Trophoblast cell (in vitro differentiated cells and primary cell): ENCODE measurements around the gene CD86.

Experiments used
- DNase-seq, 2 donors: peaks; one replicate each; pipeline ENCODE4 v3.0.0-alpha.2; 2016
- H2AFZ ChIP-seq: 2 replicates; pipeline ENCODE4 v1.6.1; 2013; ENCODE audit warnings: low read length, moderate library complexity, mild to moderate bottlenecking; ENCODE audit not compliant: insufficient read depth, poor library complexity
- H2AK5ac ChIP-seq: 2 replicates; pipeline ENCODE4 v1.6.1; 2013; ENCODE audit warnings: mild to moderate bottlenecking, low read length
- H2BK120ac ChIP-seq: 2 replicates; pipeline ENCODE4 v1.6.1; 2013; ENCODE audit warnings: low read length, mild to moderate bottlenecking, moderate library complexity; ENCODE audit not compliant: insufficient read depth, poor library complexity
- H2BK12ac ChIP-seq: 2 replicates; pipeline ENCODE4 v1.6.1; 2013; ENCODE audit warnings: mild to moderate bottlenecking, low read length, moderate library complexity
- H2BK5ac ChIP-seq: 2 replicates; pipeline ENCODE4 v1.6.1; 2013; ENCODE audit warnings: low read length, low read depth, moderate library complexity, mild to moderate bottlenecking; ENCODE audit not compliant: poor library complexity
- H3K14ac ChIP-seq: 2 replicates; pipeline ENCODE4 v1.6.1; 2013; ENCODE audit warnings: mild to moderate bottlenecking, low read length
- H3K18ac ChIP-seq: 2 replicates; pipeline ENCODE4 v1.6.1; 2013; ENCODE audit warnings: mild to moderate bottlenecking, low read length
- H3K23ac ChIP-seq: 2 replicates; pipeline ENCODE4 v1.6.1; 2013; ENCODE audit warnings: low read length
- H3K27ac ChIP-seq: 2 replicates; pipeline ENCODE4 v1.5.1; 2013; ENCODE audit warnings: low read depth, mild to moderate bottlenecking, inconsistent platforms, low read length, moderate library complexity
- H3K27me3 ChIP-seq: 2 replicates; pipeline ENCODE4 v1.6.1; 2013; ENCODE audit warnings: inconsistent platforms, mild to moderate bottlenecking, low read length, moderate library complexity; ENCODE audit not compliant: insufficient read depth
- H3K36me3 ChIP-seq, 2 experiments: 1 replicate in 1 of 2; 2 replicates in 1 of 2; pipeline ENCODE4 v1.6.1; 2013; ENCODE audit warnings: low read length in 2 of 2, mild to moderate bottlenecking in 2 of 2, moderate library complexity in 1 of 2; ENCODE audit not compliant: insufficient read depth in 2 of 2, control insufficient read depth in 1 of 2
- H3K4ac ChIP-seq: 2 replicates; pipeline ENCODE4 v1.6.1; 2013; ENCODE audit warnings: low read depth, mild to moderate bottlenecking, low read length, moderate library complexity
- H3K4me1 ChIP-seq, 2 experiments: 1 replicate in 1 of 2; 2 replicates in 1 of 2; pipeline ENCODE4 v1.6.1; 2013; ENCODE audit warnings: low read length in 2 of 2, mild to moderate bottlenecking in 2 of 2, moderate library complexity in 1 of 2; ENCODE audit not compliant: insufficient read depth in 2 of 2, control insufficient read depth in 1 of 2
- H3K4me2 ChIP-seq: 2 replicates; pipeline ENCODE4 v1.6.1; 2013; ENCODE audit warnings: inconsistent platforms, mild to moderate bottlenecking, low read length, moderate library complexity
- H3K4me3 ChIP-seq: 2 replicates; pipeline ENCODE4 v1.5.1; 2013; ENCODE audit warnings: mild to moderate bottlenecking, low read depth, low read length, inconsistent platforms
- H3K79me1 ChIP-seq: one replicate; pipeline ENCODE4 v1.6.1; 2013; ENCODE audit warnings: low read length
- H3K79me2 ChIP-seq: 2 replicates; pipeline ENCODE4 v1.6.1; 2013; ENCODE audit warnings: low read length, mild to moderate bottlenecking; ENCODE audit not compliant: control insufficient read depth, insufficient read depth, poor library complexity
- H3K9ac ChIP-seq: 2 replicates; pipeline ENCODE4 v1.6.1; 2013; ENCODE audit warnings: mild to moderate bottlenecking, low read length
- H3K9me3 ChIP-seq: 2 replicates; pipeline ENCODE4 v1.6.1; 2013; ENCODE audit warnings: low read depth, mild to moderate bottlenecking, control low read depth, inconsistent platforms, low read length; ENCODE audit not compliant: insufficient read depth
- H4K12ac ChIP-seq: 2 replicates; pipeline ENCODE4 v1.6.1; 2013; ENCODE audit warnings: low read depth, mild to moderate bottlenecking, low read length, moderate library complexity
- H4K8ac ChIP-seq: 2 replicates; pipeline ENCODE4 v1.6.1; 2013; ENCODE audit warnings: low read depth, mild to moderate bottlenecking, low read length, moderate library complexity
- H4K91ac ChIP-seq: one replicate; pipeline ENCODE4 v1.6.1; 2013; ENCODE audit warnings: low read depth, mild to moderate bottlenecking, low read length, moderate library complexity
- WGBS: extraction: QIAGEN DNeasy Blood & Tissue Kit; methylation state at CpG from one replicate; pipeline ENCODE4 v1.1.7; 2013; ENCODE audit warnings: missing lambda C conversion rate; ENCODE audit not compliant: insufficient read length, insufficient coverage; ENCODE audit errors: extremely low coverage; 5-methylcytosine and 5-hydroxymethylcytosine counted together

The CD86 gene

GRCh38 chr3:122112754-122113153 lies 57.6 kb downstream of the CD86 start:
- Histone ChIP-seq H3K9ac (no peak overlapping the region), H3K27ac (no peak overlapping the region), H3K18ac (no peak overlapping the region), H3K23ac (no peak overlapping the region), H3K9me3 (no peaks in the 10 kb centered on the region), H2AK5ac (no peak overlapping the region), H2BK12ac (no peak overlapping the region), H3K27me3 (no peaks in the 10 kb centered on the region), H3K36me3 (no peaks in the 10 kb centered on the region), H3K4ac (no peak overlapping the region), H4K91ac (no peak overlapping the region), H3K79me2 (no peaks in the 10 kb centered on the region), H3K4me1 (peaks cover 4 to 8% of the 10 kb centered on the region in 2 experiments), H3K4me3 (no peak overlapping the region), H4K12ac (no peak overlapping the region), H2BK120ac (no peak overlapping the region), H3K79me1 (no peaks in the 10 kb centered on the region), H2BK5ac (no peak overlapping the region), H2AFZ (no peak overlapping the region), H3K4me2 (no peak overlapping the region), H3K14ac (no peak overlapping the region), H4K8ac (no peak overlapping the region)
- DNase-seq: no peak
- WGBS: no CpG with 5 or more reads among the region's 1 CpG

- H3K4ac ChIP-seq: no peak overlapping the region
- H3K9me3 ChIP-seq: peaks cover 5% of the 10 kb centered on the region
- H4K12ac ChIP-seq: no peak overlapping the region
- no peaks in the 10 kb centered on the region for H3K4me1 ChIP-seq
- H3K36me3 ChIP-seq: no peaks in the 10 kb centered on the region
- no peak overlapping the region for H2AFZ ChIP-seq
- no peak overlapping the region for H4K91ac ChIP-seq
- no peak overlapping the region for H3K4me3 ChIP-seq
- no CpG with 5 or more reads among the region's 1 CpG for WGBS
- no peak overlapping the region for H3K27ac ChIP-seq
- no peak overlapping the region for H2BK5ac ChIP-seq
- H2AK5ac ChIP-seq: no peak overlapping the region
- no peak overlapping the region for H3K23ac ChIP-seq
- H3K18ac ChIP-seq: no peak overlapping the region
- H3K27me3 ChIP-seq: no peaks in the 10 kb centered on the region
- no peak overlapping the region for H3K9ac ChIP-seq
- DNase-seq: no peak
- no peak overlapping the region for H3K4me2 ChIP-seq
- no peaks in the 10 kb centered on the region for H3K79me1 ChIP-seq
- H4K8ac ChIP-seq: no peak overlapping the region
- no peak overlapping the region for H2BK12ac ChIP-seq
- H2BK120ac ChIP-seq: no peak overlapping the region
- H3K79me2 ChIP-seq: no peaks in the 10 kb centered on the region
- no peak overlapping the region for H3K14ac ChIP-seq
These were observed 68.7 kb downstream of the CD86 start for GRCh38 chr3:122123850-122124249.

- Histone ChIP-seq H3K18ac (no peak overlapping the region), H3K4me1 (no peaks in the 10 kb centered on the region), H3K14ac (no peak overlapping the region), H3K4me3 (no peak overlapping the region), H3K9ac (no peak overlapping the region), H4K91ac (no peak overlapping the region), H3K4ac (no peak overlapping the region), H3K9me3 (peaks cover 2% of the 10 kb centered on the region), H3K79me1 (no peaks in the 10 kb centered on the region), H4K12ac (no peak overlapping the region), H3K27ac (no peak overlapping the region), H3K4me2 (no peak overlapping the region), H4K8ac (no peak overlapping the region), H2BK5ac (no peak overlapping the region), H3K27me3 (no peaks in the 10 kb centered on the region), H2BK12ac (no peak overlapping the region), H2AFZ (no peak overlapping the region), H3K23ac (peak overlapping the region; percentile 46), H3K79me2 (no peaks in the 10 kb centered on the region), H2BK120ac (no peak overlapping the region), H3K36me3 (no peaks in the 10 kb centered on the region), H2AK5ac (no peak overlapping the region)
- no CpG with 5 or more reads among the region's 7 CpGs for WGBS
- peak; percentile 46 to 64 for DNase-seq
These were observed 77.9 kb downstream of the CD86 start for GRCh38 chr3:122132949-122133540.

GRCh38 chr3:122146466-122146865 lies 91.3 kb downstream of the CD86 start:
- no peak overlapping the region for H2BK12ac ChIP-seq

More at GRCh38 chr3:122146466-122146865, 91.3 kb downstream of the CD86 start:
- Histone ChIP-seq H3K4me3 (no peak overlapping the region), H3K79me1 (no peaks in the 10 kb centered on the region), H3K9ac (no peak overlapping the region), H2AK5ac (no peak overlapping the region), H2BK120ac (no peak overlapping the region), H3K79me2 (no peaks in the 10 kb centered on the region), H3K4ac (no peak overlapping the region), H3K36me3 (no peaks in the 10 kb centered on the region), H3K18ac (no peak overlapping the region), H4K91ac (no peak overlapping the region), H3K4me1 (no peaks in the 10 kb centered on the region), H2BK5ac (no peak overlapping the region), H2AFZ (no peak overlapping the region), H3K4me2 (no peak overlapping the region), H3K27ac (no peak overlapping the region), H3K27me3 (no peaks in the 10 kb centered on the region), H4K8ac (no peak overlapping the region), H3K9me3 (no peaks in the 10 kb centered on the region), H4K12ac (no peak overlapping the region), H3K14ac (no peak overlapping the region), H3K23ac (no peak overlapping the region)
- no peak for DNase-seq
- no CpG with 5 or more reads among the region's 3 CpGs for WGBS
